Adrenal gland (tissue), 12 donors: ENCODE measurements around the gene SH3GL2. TPM values are rescaled to one million over a fixed set of nuclear protein-coding genes. Genes with fewer than 3 reads are reported as not detected.

Source experiments
- DNase-seq, 7 donors: peaks; one replicate each; pipeline ENCODE4 v3.0.0-alpha.2; 2019 to 2020
- H3K27ac ChIP-seq, 5 donors: fragments of 200-600 bp; sonication (generic) in 4 of 5; 1 replicate in 3 of 5; 2 replicates in 2 of 5; pipeline versions ENCODE4 v1.5.1 to v1.8.0; 2016 to 2020; ENCODE audit warnings: mild to moderate bottlenecking in 1 of 5
- H3K27me3 ChIP-seq: fragments of 200-600 bp; 2 replicates; pipeline ENCODE4 v1.8.0; 2021
- H3K36me3 ChIP-seq, 2 donors: fragments of 200-600 bp; replicated peaks in 1 of 2; 1 replicate in 1 of 2; 2 replicates in 1 of 2; pipeline versions ENCODE4 v1.5.1 to v1.8.0; 2018 to 2022
- H3K4me1 ChIP-seq, 2 donors: fragments of 200-600 bp; replicated peaks in 1 of 2; 1 replicate in 1 of 2; 2 replicates in 1 of 2; pipeline versions ENCODE4 v1.5.1 to v1.8.0; 2018 to 2021
- H3K4me3 ChIP-seq, 4 donors: fragments of 200-600 bp; sonication (generic) in 3 of 4; one replicate each; pipeline ENCODE4 v1.5.1; 2016 to 2018
- H3K9me3 ChIP-seq, 3 donors: fragments of 200-600 bp; sonication (generic) in 1 of 3; replicated peaks in 1 of 3; 1 replicate in 2 of 3; 2 replicates in 1 of 3; pipeline versions ENCODE4 v1.5.1 to v1.8.0; 2016 to 2021
- POLR2A ChIP-seq, 2 donors: fragments of 450-650 bp; IDR thresholded peaks; one replicate each; pipeline ENCODE4 v1.6.1; 2017; ENCODE audit warnings: antibody characterized with exemption in 2 of 2, mild to moderate bottlenecking in 2 of 2, moderate library complexity in 1 of 2
- WGBS, 4 donors: extraction: QIAGEN DNeasy Blood & Tissue Kit in 2 of 4; methylation state at CpG; one replicate each; pipeline versions ENCODE4 v1.1.5 to v1.1.7; 2013 to 2017; 5-methylcytosine and 5-hydroxymethylcytosine counted together
- intact Hi-C, 2 donors: fragments of 100-400 bp; cut with DNase I; formaldehyde crosslinking; loops; one replicate each; pipeline versions ENCODE4 v1.14.1 to v1.15.0; 2022 to 2023
- polyA plus RNA-seq, 3 donors: library from polyadenylated mRNA; stranded (reverse); fragments of 200-250 nt in 2 of 3; fragments of 350-450 nt in 1 of 3; fragmentation: Illumina TruSeq in 1 of 3; extraction: RNeasy Lipid Tissue Mini Kit (QIAGEN cat#74804) in 1 of 3; gene quantifications; one replicate each; pipeline ENCODE4 v1.2.3, GENCODE V29; 2013 to 2014
- total RNA-seq, 9 donors: library from RNA; depleted of rRNA in 4 of 9; stranded (reverse); fragments of >200 nt in 4 of 9; fragments of 120-200 nt in 1 of 9; fragmentation: NEBNext Ultra II Directional in 1 of 9; extraction: Animal tissue kit (Norgen Biotek cat#: 25700) in 1 of 9; gene quantifications; one replicate each; pipeline versions ENCODE4 v1.1.0 to v1.2.4, GENCODE V29; 2013 to 2023
- TF ChIP-seq, protein P1 (sequence below), 6 experiments: fragments of 450-650 bp in 4 of 6; fragments of 200-600 bp in 2 of 6; sonication (generic) in 1 of 6; IDR thresholded peaks; 1 replicate in 5 of 6; 2 replicates in 1 of 6; pipeline versions ENCODE4 v1.5.1 to v1.8.0; 2016 to 2021; ENCODE audit warnings: antibody characterized with exemption in 6 of 6, mild to moderate bottlenecking in 2 of 6, moderate library complexity in 1 of 6
- donor health status: healthy with polysubstance abuse.
- donor health status: Bipolar disorder and iron deficiency.
- donor health status: DM: yes; HTN: yes; CAD: no.
- donor health status: DM: no; HTN: no; CAD: no.
- donor health status: DM: no; HTN: no; CAD: no.
- donor health status: DM: yes; HTN: yes; CAD: no.

SH3GL2 gene
- total and polyA plus RNA-seq, 12 donors = 0.07 to 0.29 (median 0.19) TPM; not detected in 8

DNA sequence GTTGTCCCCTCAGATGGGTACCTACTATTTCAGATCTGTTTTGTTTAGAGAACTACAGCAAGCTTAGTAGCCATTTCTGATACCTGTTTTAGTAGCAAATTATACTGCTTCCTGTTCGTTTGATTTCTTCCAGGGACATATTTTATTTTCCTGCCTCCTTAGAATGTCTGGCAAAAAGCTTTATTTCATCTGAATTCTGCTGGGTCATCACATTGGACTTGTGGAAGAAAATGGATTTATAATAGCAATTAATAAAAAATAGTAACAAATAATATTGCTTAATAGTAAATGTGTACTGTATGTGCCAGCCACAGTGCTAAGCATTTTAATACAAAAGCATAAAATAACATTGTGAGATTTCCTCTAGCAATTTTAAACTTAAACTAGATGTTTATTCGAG, 79.4 kb downstream of the SH3GL2 start:
- WGBS, 4 donors = 46 to 65% (median 53%) methylated on average over 2 of the region's 2 CpGs
- no peak for TF ChIP-seq POLR2A (IDR thresholded peaks at IDR 0.05)
- TF ChIP-seq, protein P1, sequence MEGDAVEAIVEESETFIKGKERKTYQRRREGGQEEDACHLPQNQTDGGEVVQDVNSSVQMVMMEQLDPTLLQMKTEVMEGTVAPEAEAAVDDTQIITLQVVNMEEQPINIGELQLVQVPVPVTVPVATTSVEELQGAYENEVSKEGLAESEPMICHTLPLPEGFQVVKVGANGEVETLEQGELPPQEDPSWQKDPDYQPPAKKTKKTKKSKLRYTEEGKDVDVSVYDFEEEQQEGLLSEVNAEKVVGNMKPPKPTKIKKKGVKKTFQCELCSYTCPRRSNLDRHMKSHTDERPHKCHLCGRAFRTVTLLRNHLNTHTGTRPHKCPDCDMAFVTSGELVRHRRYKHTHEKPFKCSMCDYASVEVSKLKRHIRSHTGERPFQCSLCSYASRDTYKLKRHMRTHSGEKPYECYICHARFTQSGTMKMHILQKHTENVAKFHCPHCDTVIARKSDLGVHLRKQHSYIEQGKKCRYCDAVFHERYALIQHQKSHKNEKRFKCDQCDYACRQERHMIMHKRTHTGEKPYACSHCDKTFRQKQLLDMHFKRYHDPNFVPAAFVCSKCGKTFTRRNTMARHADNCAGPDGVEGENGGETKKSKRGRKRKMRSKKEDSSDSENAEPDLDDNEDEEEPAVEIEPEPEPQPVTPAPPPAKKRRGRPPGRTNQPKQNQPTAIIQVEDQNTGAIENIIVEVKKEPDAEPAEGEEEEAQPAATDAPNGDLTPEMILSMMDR (IDR thresholded peaks at IDR 0.05) = no peak
- no peaks in the 10 kb centered on the region for H3K27me3 ChIP-seq
- H3K4me3 ChIP-seq = no peak overlapping the region
- no peaks in the 10 kb centered on the region for H3K9me3 ChIP-seq
- H3K4me1 ChIP-seq = no peaks in the 10 kb centered on the region
- DNase-seq = no peak
- H3K27ac ChIP-seq = no peak overlapping the region
- intact Hi-C loops = no loop called here
- H3K36me3 ChIP-seq = no peaks in the 10 kb centered on the region

GRCh38 chr9:17660158-17660557, 81.3 kb downstream of the SH3GL2 start:
- no peak overlapping the region for H3K27ac ChIP-seq
- H3K9me3 ChIP-seq = no peaks in the 10 kb centered on the region
- TF ChIP-seq, protein P1 (IDR thresholded peaks at IDR 0.05) = no peak
- TF ChIP-seq POLR2A (IDR thresholded peaks at IDR 0.05) = no peak
- no peak for DNase-seq
- no peaks in the 10 kb centered on the region for H3K36me3 ChIP-seq
- H3K4me1 ChIP-seq = no peaks in the 10 kb centered on the region
- 76 to 85% (median 77%) methylated on average over 3 of the region's 3 CpGs for WGBS, 4 donors
- no peak overlapping the region for H3K4me3 ChIP-seq
- intact Hi-C loops = no loop called here
- H3K27me3 ChIP-seq = no peaks in the 10 kb centered on the region

- Histone ChIP-seq H3K9me3 (no peaks in the 10 kb centered on the region), H3K4me3 (no peak overlapping the region), H3K27me3 (no peaks in the 10 kb centered on the region), H3K36me3 (no peaks in the 10 kb centered on the region), H3K27ac (no peak overlapping the region), H3K4me1 (no peaks in the 10 kb centered on the region)
- 62 to 76% (median 70%) methylated on average over 3 of the region's 3 CpGs for WGBS, 4 donors
- DNase-seq = no peak
- intact Hi-C loops = no loop called here
- TF ChIP-seq POLR2A (IDR thresholded peaks at IDR 0.05) = no peak
- TF ChIP-seq, protein P1 (IDR thresholded peaks at IDR 0.05) = no peak
Observed at GRCh38 chr9:17665450-17665849, 86.6 kb downstream of the SH3GL2 start.

DNA sequence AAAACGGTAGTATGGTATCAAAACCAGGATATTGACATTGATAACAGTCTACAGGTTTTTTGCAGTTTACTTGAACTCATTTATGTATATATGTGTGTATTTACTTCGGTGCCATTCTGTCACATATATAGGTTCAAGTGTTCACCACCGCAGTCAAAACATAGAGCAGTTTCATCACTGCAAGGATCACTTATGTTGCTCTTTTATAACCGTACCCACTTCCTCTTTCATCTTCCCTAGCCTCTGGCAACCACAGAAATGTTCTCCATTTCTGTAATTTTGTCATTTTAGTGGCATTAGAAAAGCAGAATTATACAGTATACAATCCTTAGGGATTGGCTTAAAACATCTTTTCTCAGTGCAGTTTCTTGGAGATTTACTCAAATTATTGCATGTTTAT, 90.3 kb downstream of the SH3GL2 start:
- WGBS, 4 donors = 57 to 72% (median 59%) methylated on average over 4 of the region's 4 CpGs
- H3K4me3 ChIP-seq = no peak overlapping the region
- no peaks in the 10 kb centered on the region for H3K4me1 ChIP-seq
- DNase-seq = no peak
- H3K27me3 ChIP-seq = no peaks in the 10 kb centered on the region
- no peaks in the 10 kb centered on the region for H3K9me3 ChIP-seq
- TF ChIP-seq, protein P1 (IDR thresholded peaks at IDR 0.05) = no peak
- TF ChIP-seq POLR2A (IDR thresholded peaks at IDR 0.05) = no peak
- no peak overlapping the region for H3K27ac ChIP-seq
- H3K36me3 ChIP-seq = no peaks in the 10 kb centered on the region
- intact Hi-C loops = no loop called here
